ENCODE data around the gene COL20A1.

COL20A1 gene

GRCh38 chr20:63350196-63350595 lies 57.2 kb downstream of the COL20A1 start:
- no peak for DNase-seq (ENCODE audit: low read depth)

GRCh38 chr20:63350597-63351325 lies 57.8 kb downstream of the COL20A1 start:
- no peak for DNase-seq (ENCODE audit: low read depth)

- DNase-seq (ENCODE audit: low read depth), result no peak
Observed at GRCh38 chr20:63351326-63351700, 58.3 kb downstream of the COL20A1 start.

- DNase-seq (ENCODE audit: low read depth), result no peak
Observed at GRCh38 chr20:63351811-63352591, 59.0 kb downstream of the COL20A1 start.

GRCh38 chr20:63352811-63353221 lies 59.8 kb downstream of the COL20A1 start:
- no peak for DNase-seq (ENCODE audit: low read depth)

- no peak for DNase-seq (ENCODE audit: low read depth)
Observed at GRCh38 chr20:63354636-63355350, 61.8 kb downstream of the COL20A1 start.

GRCh38 chr20:63355781-63356295 lies 62.9 kb downstream of the COL20A1 start:
- no peak for DNase-seq (ENCODE audit: low read depth)

GRCh38 chr20:63356511-63356910 lies 63.5 kb downstream of the COL20A1 start:
- no peak for DNase-seq (ENCODE audit: low read depth)

- no peak for DNase-seq (ENCODE audit: low read depth)
Observed at GRCh38 chr20:63356931-63357879, 64.2 kb downstream of the COL20A1 start.

- no peak for DNase-seq (ENCODE audit: low read depth)
Observed at GRCh38 chr20:63357921-63358905, 65.2 kb downstream of the COL20A1 start.

- DNase-seq (ENCODE audit: low read depth), result no peak
Observed at GRCh38 chr20:63359164-63359934, 66.4 kb downstream of the COL20A1 start.

GRCh38 chr20:63359937-63360849 lies 67.2 kb downstream of the COL20A1 start:
- DNase-seq (ENCODE audit: low read depth), result no peak

- DNase-seq (ENCODE audit: low read depth), result no peak
Observed at GRCh38 chr20:63360850-63361518, 68.0 kb downstream of the COL20A1 start, which contains the start of gene CHRNA4. Gene CHRNA4 (minus strand): TSS chr20:63361349. CDS start chr20:63361165, 184 bp downstream.

- DNase-seq (ENCODE audit: low read depth), result no peak
Observed at GRCh38 chr20:63361519-63362435, 68.8 kb downstream of the COL20A1 start.

- no peak for DNase-seq (ENCODE audit: low read depth)
Observed at GRCh38 chr20:63362436-63363009, 69.5 kb downstream of the COL20A1 start.
